ENCODE measurements around the gene SLCO3A1. TPM values are rescaled to one million over a fixed set of nuclear protein-coding genes. Genes with fewer than 3 reads are reported as not detected.

The SLCO3A1 gene
- total RNA-seq: 17.7 TPM

DNA sequence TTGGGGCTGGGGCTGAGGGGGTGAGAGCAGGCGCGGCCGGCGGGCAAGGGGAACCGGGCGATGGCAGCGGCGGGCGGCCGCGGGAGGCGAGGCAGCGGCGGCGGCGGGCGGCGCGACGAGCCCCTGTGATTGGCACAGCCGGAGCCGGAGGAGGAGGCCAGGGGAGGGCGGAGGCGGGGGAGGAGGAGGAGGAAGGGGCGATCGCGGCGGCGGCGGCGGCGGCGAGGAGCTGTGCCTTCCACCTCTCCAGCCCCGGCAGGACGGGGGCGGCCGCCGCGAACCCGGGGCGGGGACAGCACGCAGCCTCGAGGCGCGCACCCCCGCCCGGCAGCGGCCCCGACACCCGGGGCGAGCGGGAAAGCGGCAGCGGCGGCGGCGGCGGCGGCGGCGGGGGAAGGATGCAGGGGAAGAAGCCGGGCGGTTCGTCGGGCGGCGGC is at the start of gene SLCO3A1:
TSS of gene SLCO3A1 (plus strand) at position 198 of the 437 bp plus-strand sequence.
- no peaks in the 10 kb centered on the region for H3K27me3 ChIP-seq (ENCODE audit: insufficient read depth, low read length)
- H3K4me3 ChIP-seq (ENCODE audit: low read length): peak within 1 kb of the TSS; percentile 64

DNA sequence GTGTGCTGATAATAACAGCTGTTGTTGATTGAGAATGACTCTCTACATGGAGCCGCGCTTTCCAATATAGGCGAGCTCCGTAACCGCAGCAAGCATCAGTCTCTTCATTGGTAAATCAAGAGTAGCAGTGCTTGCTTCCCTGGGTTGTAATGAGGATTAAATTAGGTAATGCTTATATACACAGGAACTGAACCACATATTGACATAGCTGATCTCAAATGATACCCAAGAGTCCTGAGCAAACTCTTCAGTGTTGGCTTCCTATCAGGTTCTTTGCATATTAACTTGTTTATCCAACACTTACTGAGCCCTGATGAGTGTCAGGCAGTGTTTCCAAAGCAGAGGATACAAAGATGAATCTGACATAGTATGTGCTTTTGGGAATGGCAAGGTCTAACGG is 46.4 kb upstream of the SLCO3A1 start:
- Histone ChIP-seq H3K9me3 (ENCODE audit: low read depth, low read length) (no peaks in the 10 kb centered on the region), H3K27me3 (ENCODE audit: insufficient read depth, low read length) (no peaks in the 10 kb centered on the region), H3K4me3 (ENCODE audit: low read length) (no peak overlapping the region), H3K4me1 (ENCODE audit: insufficient read depth, low read length) (no peaks in the 10 kb centered on the region)

More for the DNA sequence above, at the start of gene SLCO3A1:
- Histone ChIP-seq H3K9me3 (ENCODE audit: low read depth, low read length) (no peaks in the 10 kb centered on the region), H3K4me1 (ENCODE audit: insufficient read depth, low read length) (peaks cover 77% of the 10 kb centered on the region)

DNA sequence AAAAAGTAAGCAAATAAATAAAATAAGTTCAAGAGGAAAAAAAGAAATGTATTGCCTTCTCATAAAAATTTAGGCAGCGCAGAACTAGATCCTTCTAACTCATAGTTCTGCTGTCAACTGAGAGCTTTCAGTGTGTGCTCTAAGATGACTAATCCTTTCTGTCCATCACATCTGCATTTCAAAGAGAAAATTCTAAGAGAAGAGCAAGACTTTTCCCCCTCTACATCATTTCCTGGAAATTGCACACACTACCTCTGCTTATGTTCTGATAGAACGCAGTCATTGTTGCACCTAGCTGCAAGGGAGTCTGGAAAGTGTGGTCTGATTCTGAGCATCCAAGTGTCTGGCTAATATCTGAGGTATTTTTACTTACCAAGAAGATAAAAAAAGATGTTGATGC is 39.6 kb upstream of the SLCO3A1 start:
- H3K9me3 ChIP-seq (ENCODE audit: low read depth, low read length): peaks cover 13% of the 10 kb centered on the region
- H3K4me1 ChIP-seq (ENCODE audit: insufficient read depth, low read length): no peaks in the 10 kb centered on the region
- no peak overlapping the region for H3K4me3 ChIP-seq (ENCODE audit: low read length)
- no peaks in the 10 kb centered on the region for H3K27me3 ChIP-seq (ENCODE audit: insufficient read depth, low read length)

GRCh38 chr15:91816942-91817341 is 36.6 kb upstream of the SLCO3A1 start:
- Histone ChIP-seq H3K4me3 (ENCODE audit: low read length) (no peak overlapping the region), H3K27me3 (ENCODE audit: insufficient read depth, low read length) (no peaks in the 10 kb centered on the region), H3K4me1 (ENCODE audit: insufficient read depth, low read length) (no peaks in the 10 kb centered on the region), H3K9me3 (ENCODE audit: low read depth, low read length) (peaks cover 13% of the 10 kb centered on the region)

- Histone ChIP-seq H3K4me3 (ENCODE audit: low read length) (no peak overlapping the region), H3K4me1 (ENCODE audit: insufficient read depth, low read length) (no peaks in the 10 kb centered on the region), H3K9me3 (ENCODE audit: low read depth, low read length) (no peaks in the 10 kb centered on the region), H3K27me3 (ENCODE audit: insufficient read depth, low read length) (no peaks in the 10 kb centered on the region)
Measured at GRCh38 chr15:91821458-91821857, 32.0 kb upstream of the SLCO3A1 start.

DNA sequence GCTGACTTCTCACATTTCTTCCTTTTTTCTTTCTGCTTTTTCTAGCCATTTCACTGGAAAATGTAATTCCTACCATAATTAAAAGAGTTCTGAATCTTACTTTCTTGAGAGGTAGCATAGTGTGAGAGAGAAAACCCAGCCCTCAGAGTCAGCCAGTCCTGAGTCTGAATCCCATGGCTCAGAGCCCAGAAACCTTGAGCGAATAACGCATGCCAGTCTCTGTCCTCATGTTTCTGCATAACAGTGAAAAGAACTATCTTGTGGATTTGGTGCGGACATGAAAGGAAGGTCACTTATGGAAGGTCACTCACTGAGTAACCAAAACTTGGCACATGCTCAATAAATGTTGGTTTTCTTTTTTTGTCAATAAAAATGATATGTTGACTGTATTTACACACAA is 29.3 kb upstream of the SLCO3A1 start:
- no peaks in the 10 kb centered on the region for H3K27me3 ChIP-seq (ENCODE audit: insufficient read depth, low read length)
- no peaks in the 10 kb centered on the region for H3K9me3 ChIP-seq (ENCODE audit: low read depth, low read length)
- H3K4me3 ChIP-seq (ENCODE audit: low read length): no peak overlapping the region
- H3K4me1 ChIP-seq (ENCODE audit: insufficient read depth, low read length): no peaks in the 10 kb centered on the region

DNA sequence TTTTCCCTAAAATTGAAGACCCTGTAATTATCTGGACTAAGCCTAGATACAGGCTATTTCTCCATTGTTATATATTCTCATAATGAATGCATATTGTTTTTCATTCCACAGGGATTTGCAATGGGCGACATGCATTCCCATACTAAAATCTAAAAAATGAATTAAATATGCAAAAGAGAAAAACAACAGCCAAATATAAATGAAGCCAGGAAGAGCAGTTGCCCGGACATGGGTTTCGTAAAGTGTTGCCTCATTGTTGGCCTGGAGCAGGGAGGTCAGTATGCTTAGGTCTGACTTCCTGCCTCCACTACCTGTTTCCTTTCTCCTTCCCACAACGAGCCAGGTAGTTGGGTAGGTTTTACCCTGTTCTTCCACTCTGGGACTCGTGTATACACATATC is 27.1 kb upstream of the SLCO3A1 start:
- H3K4me3 ChIP-seq (ENCODE audit: low read length): no peak overlapping the region
- H3K27me3 ChIP-seq (ENCODE audit: insufficient read depth, low read length): no peaks in the 10 kb centered on the region
- no peaks in the 10 kb centered on the region for H3K4me1 ChIP-seq (ENCODE audit: insufficient read depth, low read length)
- no peaks in the 10 kb centered on the region for H3K9me3 ChIP-seq (ENCODE audit: low read depth, low read length)

DNA sequence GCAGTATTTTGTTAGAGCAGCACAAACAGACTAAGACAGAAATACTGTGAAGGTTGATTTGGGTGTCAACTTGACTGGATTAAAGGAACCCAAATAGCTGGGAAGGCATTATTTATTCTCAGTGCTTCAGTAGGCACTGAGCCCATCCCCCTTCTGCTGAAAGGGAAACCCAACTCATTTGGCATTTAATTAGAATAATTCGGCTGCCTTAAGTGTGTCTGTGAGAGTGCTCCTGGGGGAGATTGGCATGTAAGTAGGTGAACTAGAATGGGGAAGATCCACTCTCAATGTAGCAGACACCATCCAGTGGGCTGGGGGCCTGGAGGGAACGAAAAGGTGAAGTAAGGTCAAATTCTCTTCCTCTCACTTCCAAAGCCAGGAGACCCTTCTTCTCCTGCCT is 20.5 kb upstream of the SLCO3A1 start:
- no peaks in the 10 kb centered on the region for H3K9me3 ChIP-seq (ENCODE audit: low read depth, low read length)
- H3K27me3 ChIP-seq (ENCODE audit: insufficient read depth, low read length): no peaks in the 10 kb centered on the region
- H3K4me3 ChIP-seq (ENCODE audit: low read length): no peak overlapping the region
- no peaks in the 10 kb centered on the region for H3K4me1 ChIP-seq (ENCODE audit: insufficient read depth, low read length)

GRCh38 chr15:91839867-91840266 is 13.6 kb upstream of the SLCO3A1 start:
- Histone ChIP-seq H3K4me1 (ENCODE audit: insufficient read depth, low read length) (no peaks in the 10 kb centered on the region), H3K9me3 (ENCODE audit: low read depth, low read length) (no peaks in the 10 kb centered on the region), H3K27me3 (ENCODE audit: insufficient read depth, low read length) (peaks cover 9% of the 10 kb centered on the region), H3K4me3 (ENCODE audit: low read length) (no peak overlapping the region)

GRCh38 chr15:91841861-91842260 is 11.6 kb upstream of the SLCO3A1 start:
- Histone ChIP-seq H3K9me3 (ENCODE audit: low read depth, low read length) (no peaks in the 10 kb centered on the region), H3K27me3 (ENCODE audit: insufficient read depth, low read length) (peaks cover 9% of the 10 kb centered on the region), H3K4me1 (ENCODE audit: insufficient read depth, low read length) (no peaks in the 10 kb centered on the region), H3K4me3 (ENCODE audit: low read length) (no peak overlapping the region)

GRCh38 chr15:91844341-91844740 is 9.2 kb upstream of the SLCO3A1 start:
- Histone ChIP-seq H3K27me3 (ENCODE audit: insufficient read depth, low read length) (peaks cover 9% of the 10 kb centered on the region), H3K9me3 (ENCODE audit: low read depth, low read length) (no peaks in the 10 kb centered on the region), H3K4me3 (ENCODE audit: low read length) (no peak overlapping the region), H3K4me1 (ENCODE audit: insufficient read depth, low read length) (peaks cover under 1% of the 10 kb centered on the region)

DNA sequence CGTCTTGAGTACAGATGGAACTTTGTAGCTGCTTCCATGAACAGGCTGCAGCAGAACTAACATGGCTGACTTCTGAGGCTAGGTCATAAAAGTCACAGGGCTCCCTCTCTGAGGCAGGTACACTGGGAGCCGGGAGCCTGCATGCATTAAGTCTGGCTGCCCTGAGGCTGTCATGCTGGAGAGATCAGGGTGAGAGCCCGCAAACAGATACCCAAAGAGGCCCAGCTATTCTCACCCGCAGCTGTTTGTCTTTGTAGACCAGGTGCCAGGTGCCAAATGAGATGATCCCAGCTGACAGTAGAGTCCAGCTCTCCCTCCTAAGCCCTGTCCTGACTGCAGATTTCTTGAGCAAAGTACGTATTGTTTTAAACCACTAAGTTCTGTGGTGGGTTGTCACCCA is 8.6 kb upstream of the SLCO3A1 start:
- Histone ChIP-seq H3K27me3 (ENCODE audit: insufficient read depth, low read length) (peaks cover 9% of the 10 kb centered on the region), H3K4me1 (ENCODE audit: insufficient read depth, low read length) (peaks cover 6% of the 10 kb centered on the region), H3K9me3 (ENCODE audit: low read depth, low read length) (no peaks in the 10 kb centered on the region), H3K4me3 (ENCODE audit: low read length) (no peak overlapping the region)

DNA sequence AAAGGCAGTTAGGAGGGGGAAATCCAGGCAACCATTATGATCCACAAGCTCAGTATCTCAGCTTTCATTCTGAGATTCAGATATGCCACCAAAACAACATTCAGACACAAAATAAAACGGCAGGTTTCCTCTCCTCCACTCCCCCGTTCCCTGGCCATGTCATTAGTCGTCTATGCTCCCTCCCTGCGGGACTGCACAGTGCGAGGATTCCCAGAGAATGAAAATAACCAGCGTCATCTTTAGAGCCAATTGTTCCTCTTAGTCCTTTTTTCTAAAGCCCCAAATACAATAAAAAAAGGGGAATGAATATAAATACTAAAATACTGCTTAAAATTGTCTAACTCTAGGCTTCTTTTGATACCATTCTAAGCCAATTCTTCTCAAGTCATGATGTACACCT is 7.8 kb upstream of the SLCO3A1 start:
- Histone ChIP-seq H3K9me3 (ENCODE audit: low read depth, low read length) (no peaks in the 10 kb centered on the region), H3K4me3 (ENCODE audit: low read length) (no peak overlapping the region), H3K27me3 (ENCODE audit: insufficient read depth, low read length) (peaks cover 7% of the 10 kb centered on the region), H3K4me1 (ENCODE audit: insufficient read depth, low read length) (peaks cover 12% of the 10 kb centered on the region)

DNA sequence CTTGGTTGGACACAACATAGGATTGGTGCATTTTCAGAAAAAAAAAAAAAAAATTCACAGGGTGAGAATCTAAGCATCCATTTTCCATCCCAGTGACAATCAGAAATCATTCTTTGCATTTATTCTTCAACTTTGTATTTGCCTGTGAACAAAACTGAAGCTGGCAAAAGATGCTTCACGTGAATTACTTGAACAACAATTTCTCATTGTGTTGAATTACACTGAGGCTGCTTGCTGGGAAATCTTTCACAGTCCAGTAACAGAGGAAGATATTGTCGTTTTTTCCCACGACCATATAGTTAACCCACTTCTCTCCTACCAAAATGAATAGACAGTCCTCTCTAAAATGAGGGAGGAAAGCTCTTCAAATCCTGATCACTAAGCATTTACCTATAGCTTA is 4.3 kb upstream of the SLCO3A1 start:
- Histone ChIP-seq H3K4me3 (ENCODE audit: low read length) (no peak overlapping the region), H3K4me1 (ENCODE audit: insufficient read depth, low read length) (peaks cover 34% of the 10 kb centered on the region), H3K27me3 (ENCODE audit: insufficient read depth, low read length) (no peaks in the 10 kb centered on the region), H3K9me3 (ENCODE audit: low read depth, low read length) (no peaks in the 10 kb centered on the region)

DNA sequence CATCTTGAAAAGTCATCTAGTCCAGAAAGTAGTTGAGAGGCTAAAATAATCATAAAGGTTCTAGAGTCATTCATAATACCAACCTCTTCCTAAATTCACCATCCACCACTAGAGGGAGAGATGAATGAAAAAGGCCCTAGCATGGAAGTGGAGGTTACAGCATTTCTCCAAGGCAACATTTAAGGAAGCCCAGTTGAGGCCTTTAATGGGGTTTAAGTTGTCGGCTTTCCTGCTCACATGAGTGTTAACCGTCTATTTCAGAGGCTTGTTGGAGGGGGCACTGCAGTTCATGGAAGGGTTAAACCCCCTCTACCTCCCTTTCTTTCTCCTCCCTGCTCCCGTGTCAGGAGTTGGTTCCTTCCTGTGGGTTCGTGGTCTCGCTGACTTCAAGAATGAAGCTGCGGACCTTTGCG is 3.8 kb upstream of the SLCO3A1 start:
- H3K9me3 ChIP-seq (ENCODE audit: low read depth, low read length): no peaks in the 10 kb centered on the region
- no peak overlapping the region for H3K4me3 ChIP-seq (ENCODE audit: low read length)
- no peaks in the 10 kb centered on the region for H3K27me3 ChIP-seq (ENCODE audit: insufficient read depth, low read length)

DNA sequence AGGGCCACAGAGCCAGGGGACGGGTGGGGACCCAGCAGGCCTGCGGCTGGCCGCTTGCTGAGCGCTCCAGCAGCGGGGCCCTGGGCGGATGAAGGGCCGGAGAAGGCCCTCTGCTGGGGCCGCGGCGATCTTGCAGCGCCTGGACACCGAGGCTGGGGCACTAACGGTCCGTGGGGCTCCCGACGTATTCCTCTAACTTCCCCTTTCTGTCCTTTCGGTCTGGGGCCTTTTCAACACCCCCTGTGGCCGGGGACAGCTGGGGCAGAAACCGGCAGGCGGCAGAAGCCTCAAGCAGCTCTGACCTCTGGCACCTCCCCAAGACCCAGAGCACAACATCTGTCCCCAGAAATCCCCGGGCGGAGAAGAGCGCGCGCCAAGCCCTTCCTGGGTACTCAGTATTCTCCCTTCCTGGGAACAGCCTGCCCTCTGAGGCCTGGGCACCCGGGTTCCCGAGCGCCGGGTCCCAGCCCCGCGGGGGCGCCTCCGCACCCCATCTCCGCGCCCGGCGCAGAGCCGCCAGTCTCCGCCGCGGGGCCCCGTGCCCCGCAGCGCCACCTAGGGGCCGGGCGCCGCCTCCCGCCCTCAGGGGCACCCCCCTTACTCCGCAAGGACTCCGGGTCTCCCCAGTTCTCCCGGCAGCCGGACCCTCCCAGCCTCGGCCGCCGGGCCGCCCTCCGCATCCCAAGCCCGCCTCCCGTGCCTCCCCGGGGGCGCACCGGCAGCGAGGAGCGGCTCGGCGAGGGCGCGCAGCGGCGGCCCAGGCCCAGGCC is 582 bp upstream of the SLCO3A1 start:
- Histone ChIP-seq H3K4me1 (ENCODE audit: insufficient read depth, low read length) (peaks cover 71% of the 10 kb centered on the region), H3K4me3 (ENCODE audit: low read length) (peak overlapping the region; percentile 64), H3K27me3 (ENCODE audit: insufficient read depth, low read length) (no peaks in the 10 kb centered on the region), H3K9me3 (ENCODE audit: low read depth, low read length) (no peaks in the 10 kb centered on the region)

More for the DNA sequence above, 3.8 kb upstream of the SLCO3A1 start:
- H3K4me1 ChIP-seq (ENCODE audit: insufficient read depth, low read length): peaks cover 39% of the 10 kb centered on the region

Measured in mononuclear cell (primary cell).